ENCODE results near the gene ZBTB20.
A peak's percentile ranks its signal among the peaks of the same experiment; 100 is the strongest.

ZBTB20 gene

DNA sequence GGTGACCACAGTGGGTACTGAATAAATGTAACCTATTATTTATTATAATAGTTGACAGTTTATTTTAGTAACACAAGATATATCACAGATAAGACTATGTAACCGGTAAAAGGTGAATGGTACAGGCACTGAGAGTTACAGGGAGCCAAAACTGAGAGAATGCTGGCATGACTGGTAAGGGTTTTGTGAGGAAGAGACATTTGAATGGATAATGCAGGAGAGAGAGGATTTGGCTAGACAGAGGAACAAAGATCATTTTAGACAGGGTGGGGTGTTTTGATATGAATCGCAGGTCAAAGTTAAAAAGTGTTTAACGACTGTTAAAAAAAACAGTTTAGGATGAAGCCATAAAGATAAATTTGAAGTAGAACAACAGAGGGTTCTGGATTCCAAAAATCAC is 421.1 kb downstream of the ZBTB20 start:
- ATAC-seq (replicated peaks; ENCODE audit: extremely low read depth, poor library complexity, severe bottlenecking) (no peak), DNase-seq (ENCODE audit: low spot score in 2 of 2) (no peak)
- Mint-ChIP-seq H3K4me1 (peaks cover 28% of the 10 kb centered on the region), H3K27me3 (no peaks in the 10 kb centered on the region), H3K27ac (ENCODE audit: low read depth) (no peak overlapping the region), H3K36me3 (ENCODE audit: insufficient read depth) (no peaks in the 10 kb centered on the region), H3K4me3 (no peak overlapping the region), H3K9me3 (no peaks in the 10 kb centered on the region)

DNA sequence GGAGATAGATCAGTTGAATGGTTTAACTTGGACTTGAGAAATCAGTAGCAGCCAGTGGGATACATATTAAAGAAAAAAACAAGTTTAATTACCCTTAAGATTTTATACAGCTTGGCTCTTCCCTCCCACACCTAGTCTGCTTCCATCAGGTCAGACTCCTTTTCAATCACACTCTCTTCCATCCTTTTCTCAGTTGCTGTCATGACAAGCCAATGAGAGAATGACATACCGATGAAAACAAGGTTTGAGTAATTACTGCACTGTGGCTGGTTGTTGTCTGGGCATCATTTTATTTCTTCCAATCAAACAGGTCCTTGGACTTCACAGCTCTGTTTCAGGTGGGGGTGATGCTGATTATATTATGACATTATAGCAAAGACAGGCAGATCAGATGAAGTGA is 424.6 kb downstream of the ZBTB20 start:
- Mint-ChIP-seq H3K4me3 (no peak overlapping the region), H3K27ac (ENCODE audit: low read depth) (no peak overlapping the region), H3K9me3 (no peaks in the 10 kb centered on the region), H3K27me3 (no peaks in the 10 kb centered on the region), H3K36me3 (ENCODE audit: insufficient read depth) (peaks cover 1% of the 10 kb centered on the region), H3K4me1 (peaks cover 32% of the 10 kb centered on the region)
- DNase-seq (ENCODE audit: low spot score in 2 of 2) (no peak), ATAC-seq (replicated peaks; ENCODE audit: extremely low read depth, poor library complexity, severe bottlenecking) (no peak)

- DNase-seq (ENCODE audit: low spot score in 2 of 2) (no peak), ATAC-seq (replicated peaks; ENCODE audit: extremely low read depth, poor library complexity, severe bottlenecking) (peak; percentile 36)
- Mint-ChIP-seq H3K9me3 (no peaks in the 10 kb centered on the region), H3K36me3 (ENCODE audit: insufficient read depth) (peaks cover 1% of the 10 kb centered on the region), H3K27me3 (no peaks in the 10 kb centered on the region), H3K4me1 (peaks cover 32% of the 10 kb centered on the region), H3K27ac (ENCODE audit: low read depth) (peak overlapping the region; percentile 35), H3K4me3 (no peak overlapping the region)
Measured at GRCh38 chr3:114721864-114722263, 425.2 kb downstream of the ZBTB20 start.

DNA sequence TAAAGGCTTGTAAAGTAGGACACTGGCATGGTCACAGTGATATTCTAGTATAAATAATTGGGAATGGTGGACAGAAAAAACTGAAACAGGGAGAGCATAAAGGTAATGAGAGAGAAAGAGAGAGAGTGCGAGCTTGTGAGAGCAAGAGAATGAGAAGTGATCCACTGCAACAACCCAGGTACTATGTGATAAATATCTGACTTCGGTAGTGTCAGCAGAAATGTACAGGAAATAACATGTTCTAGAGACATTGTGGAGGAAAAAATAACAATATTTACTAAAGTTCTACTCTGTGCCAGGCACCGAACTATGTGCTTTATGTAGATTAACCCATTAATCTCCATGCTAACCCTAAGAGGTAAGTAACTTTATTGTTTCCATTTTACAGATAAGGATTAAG is 425.9 kb downstream of the ZBTB20 start:
- Mint-ChIP-seq H3K27me3 (no peaks in the 10 kb centered on the region), H3K9me3 (no peaks in the 10 kb centered on the region), H3K36me3 (ENCODE audit: insufficient read depth) (peaks cover 1% of the 10 kb centered on the region), H3K4me3 (no peak overlapping the region), H3K4me1 (peaks cover 32% of the 10 kb centered on the region), H3K27ac (ENCODE audit: low read depth) (no peak overlapping the region)
- no peak for ATAC-seq (replicated peaks; ENCODE audit: extremely low read depth, poor library complexity, severe bottlenecking)
- no peak for DNase-seq (ENCODE audit: low spot score in 2 of 2)

DNA sequence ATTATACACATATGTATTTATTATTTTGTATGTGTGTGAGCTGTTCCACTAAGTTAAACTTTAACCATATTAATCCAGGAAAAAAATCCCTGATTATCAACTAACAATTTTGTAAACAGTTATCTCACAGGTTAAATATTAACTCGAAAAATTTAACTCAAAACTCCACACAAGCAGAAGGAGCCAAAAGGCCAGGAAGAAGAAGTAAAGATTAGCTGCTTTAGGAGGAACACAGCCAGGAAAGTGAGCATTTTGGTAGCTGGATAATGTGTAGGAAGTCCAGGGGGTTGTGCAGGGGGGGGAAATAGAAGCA is 428.2 kb downstream of the ZBTB20 start:
- H3K36me3 Mint-ChIP-seq (ENCODE audit: insufficient read depth) = peaks cover 4% of the 10 kb centered on the region
- H3K4me1 Mint-ChIP-seq = peaks cover 26% of the 10 kb centered on the region
- no peak overlapping the region for H3K27ac Mint-ChIP-seq (ENCODE audit: low read depth)
- H3K4me3 Mint-ChIP-seq = no peak overlapping the region
- H3K9me3 Mint-ChIP-seq = no peaks in the 10 kb centered on the region
- no peaks in the 10 kb centered on the region for H3K27me3 Mint-ChIP-seq
- no peak for ATAC-seq (replicated peaks; ENCODE audit: extremely low read depth, poor library complexity, severe bottlenecking)
- DNase-seq (ENCODE audit: low spot score in 2 of 2) = no peak

- DNase-seq (ENCODE audit: low spot score in 2 of 2) (no peak), ATAC-seq (replicated peaks; ENCODE audit: extremely low read depth, poor library complexity, severe bottlenecking) (no peak)
- Mint-ChIP-seq H3K9me3 (no peaks in the 10 kb centered on the region), H3K4me3 (no peak overlapping the region), H3K36me3 (ENCODE audit: insufficient read depth) (peaks cover 4% of the 10 kb centered on the region), H3K27me3 (no peaks in the 10 kb centered on the region), H3K27ac (ENCODE audit: low read depth) (no peak overlapping the region), H3K4me1 (peaks cover 26% of the 10 kb centered on the region)
Measured at GRCh38 chr3:114718071-114718897, 428.8 kb downstream of the ZBTB20 start.

DNA sequence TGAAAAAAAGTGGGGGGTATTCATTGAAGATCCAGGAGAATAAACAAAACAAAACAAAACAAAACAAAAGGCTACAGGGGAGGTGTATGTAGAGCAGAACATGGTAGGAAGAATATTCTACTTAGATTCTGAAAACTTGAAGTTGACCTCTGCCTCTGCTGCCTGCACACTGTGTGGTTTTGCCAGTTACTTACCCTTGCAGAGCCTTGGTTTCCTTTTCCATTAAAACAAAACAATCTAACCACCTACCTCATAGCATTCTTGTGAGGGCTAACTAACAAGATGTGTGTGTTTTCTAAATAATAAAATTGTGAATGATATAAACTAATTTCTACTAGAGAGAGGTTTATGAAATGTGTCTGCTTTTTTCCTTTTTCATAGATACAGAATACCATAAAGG is 430.2 kb downstream of the ZBTB20 start:
- Mint-ChIP-seq H3K4me3 (no peak overlapping the region), H3K27me3 (no peaks in the 10 kb centered on the region), H3K36me3 (ENCODE audit: insufficient read depth) (peaks cover 4% of the 10 kb centered on the region), H3K27ac (ENCODE audit: low read depth) (no peak overlapping the region), H3K4me1 (peaks cover 13% of the 10 kb centered on the region), H3K9me3 (no peaks in the 10 kb centered on the region)
- no peak for ATAC-seq (replicated peaks; ENCODE audit: extremely low read depth, poor library complexity, severe bottlenecking)
- DNase-seq (ENCODE audit: low spot score in 2 of 2) = no peak

DNA sequence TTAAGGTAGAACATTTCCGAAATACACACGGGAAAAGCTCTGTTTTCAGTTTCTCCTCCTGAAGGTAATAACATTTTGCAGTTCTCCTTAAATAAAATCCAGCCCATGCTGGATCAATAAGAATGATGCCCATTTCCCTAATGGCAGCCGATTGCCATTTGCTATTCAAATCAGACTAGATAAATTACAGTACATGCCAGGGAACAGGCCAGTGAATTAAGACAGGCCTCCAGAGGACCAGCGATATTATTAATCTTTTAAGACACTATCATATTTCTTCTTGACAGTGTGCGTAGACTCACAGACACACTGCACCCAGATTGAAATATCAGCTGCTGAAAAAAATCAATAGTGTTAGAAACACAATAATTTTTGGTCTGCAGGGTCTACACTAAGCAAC is 431.0 kb downstream of the ZBTB20 start:
- DNase-seq (ENCODE audit: low spot score in 2 of 2) (no peak), ATAC-seq (replicated peaks; ENCODE audit: extremely low read depth, poor library complexity, severe bottlenecking) (no peak)
- H3K27ac Mint-ChIP-seq (ENCODE audit: low read depth) = no peak overlapping the region
- H3K27me3 Mint-ChIP-seq = no peaks in the 10 kb centered on the region
- H3K4me1 Mint-ChIP-seq = peaks cover 5% of the 10 kb centered on the region
- no peak overlapping the region for H3K4me3 Mint-ChIP-seq
- H3K9me3 Mint-ChIP-seq = no peaks in the 10 kb centered on the region
- H3K36me3 Mint-ChIP-seq (ENCODE audit: insufficient read depth) = peaks cover 4% of the 10 kb centered on the region

- Mint-ChIP-seq H3K27me3 (no peaks in the 10 kb centered on the region), H3K27ac (ENCODE audit: low read depth) (no peak overlapping the region), H3K4me3 (no peak overlapping the region), H3K4me1 (peaks cover 8% of the 10 kb centered on the region), H3K36me3 (ENCODE audit: insufficient read depth) (peaks cover 4% of the 10 kb centered on the region), H3K9me3 (no peaks in the 10 kb centered on the region)
- no peak for DNase-seq (ENCODE audit: low spot score in 2 of 2)
- ATAC-seq (replicated peaks; ENCODE audit: extremely low read depth, poor library complexity, severe bottlenecking) = no peak
Measured at GRCh38 chr3:114714957-114715460, 432.1 kb downstream of the ZBTB20 start.

DNA sequence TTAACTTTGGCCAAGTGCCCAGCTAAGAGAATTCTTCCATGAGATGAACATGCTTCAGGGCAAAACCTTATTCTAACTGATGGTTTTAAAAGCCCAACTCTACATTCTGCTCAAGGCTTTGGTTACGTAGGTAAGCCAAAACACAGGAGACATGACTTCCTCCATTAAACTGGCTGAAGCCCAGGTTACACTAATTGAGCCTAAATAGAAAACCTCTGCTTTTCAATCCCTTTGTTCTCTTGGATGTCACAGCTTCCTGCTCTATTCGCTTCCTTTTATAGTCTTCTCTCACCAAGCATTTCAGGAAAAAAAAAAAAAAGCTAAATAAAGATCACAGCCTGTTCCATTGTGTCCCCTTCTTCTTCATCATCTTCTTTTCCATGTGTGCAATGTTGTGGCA is 432.9 kb downstream of the ZBTB20 start:
- ATAC-seq (replicated peaks; ENCODE audit: extremely low read depth, poor library complexity, severe bottlenecking) = no peak
- Mint-ChIP-seq H3K36me3 (ENCODE audit: insufficient read depth) (peaks cover 4% of the 10 kb centered on the region), H3K9me3 (no peaks in the 10 kb centered on the region), H3K27me3 (no peaks in the 10 kb centered on the region), H3K4me1 (peaks cover 10% of the 10 kb centered on the region), H3K27ac (ENCODE audit: low read depth) (no peak overlapping the region), H3K4me3 (no peak overlapping the region)
- no peak for DNase-seq (ENCODE audit: low spot score in 2 of 2)

DNA sequence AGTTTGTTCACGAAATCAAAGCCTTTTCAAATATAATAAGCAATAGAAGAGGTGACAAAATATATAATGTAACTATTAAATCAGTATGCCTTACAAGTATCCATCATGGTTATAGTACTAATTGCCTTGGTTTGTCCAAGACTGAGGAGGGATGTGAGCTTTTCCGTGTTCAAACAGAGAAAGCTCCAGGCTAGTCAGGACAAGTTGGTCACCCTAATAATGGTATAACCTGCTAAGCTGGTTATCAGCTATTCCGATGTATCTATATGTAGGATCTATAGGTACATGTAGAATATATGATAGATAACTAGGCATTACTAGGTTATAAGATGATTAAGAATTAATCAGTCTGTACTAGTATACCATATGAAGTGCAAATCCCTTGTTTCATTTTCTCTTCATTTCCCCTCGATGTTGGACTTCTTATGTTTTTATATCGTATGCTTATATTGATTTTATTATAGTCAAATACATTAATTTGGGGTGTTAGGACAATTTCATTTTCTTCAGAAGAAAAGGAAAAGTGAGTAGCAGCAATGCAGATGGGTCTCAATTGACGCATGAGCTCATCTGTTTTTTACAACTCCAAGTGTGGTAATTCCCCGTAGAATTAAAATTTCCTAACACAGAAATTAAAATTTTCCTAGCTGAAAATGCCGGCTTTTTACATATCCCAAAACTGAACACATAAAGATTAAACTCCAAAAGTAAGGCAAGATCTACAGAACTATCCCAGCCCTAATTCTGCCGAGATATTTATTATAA is 434.2 kb downstream of the ZBTB20 start:
- no peaks in the 10 kb centered on the region for H3K9me3 Mint-ChIP-seq
- no peak overlapping the region for H3K27ac Mint-ChIP-seq (ENCODE audit: low read depth)
- no peak overlapping the region for H3K4me3 Mint-ChIP-seq
- peaks cover 10% of the 10 kb centered on the region for H3K4me1 Mint-ChIP-seq
- no peak for DNase-seq (ENCODE audit: low spot score in 2 of 2)
- ATAC-seq (replicated peaks; ENCODE audit: extremely low read depth, poor library complexity, severe bottlenecking) = no peak
- peaks cover 6% of the 10 kb centered on the region for H3K36me3 Mint-ChIP-seq (ENCODE audit: insufficient read depth)
- H3K27me3 Mint-ChIP-seq = no peaks in the 10 kb centered on the region

DNA sequence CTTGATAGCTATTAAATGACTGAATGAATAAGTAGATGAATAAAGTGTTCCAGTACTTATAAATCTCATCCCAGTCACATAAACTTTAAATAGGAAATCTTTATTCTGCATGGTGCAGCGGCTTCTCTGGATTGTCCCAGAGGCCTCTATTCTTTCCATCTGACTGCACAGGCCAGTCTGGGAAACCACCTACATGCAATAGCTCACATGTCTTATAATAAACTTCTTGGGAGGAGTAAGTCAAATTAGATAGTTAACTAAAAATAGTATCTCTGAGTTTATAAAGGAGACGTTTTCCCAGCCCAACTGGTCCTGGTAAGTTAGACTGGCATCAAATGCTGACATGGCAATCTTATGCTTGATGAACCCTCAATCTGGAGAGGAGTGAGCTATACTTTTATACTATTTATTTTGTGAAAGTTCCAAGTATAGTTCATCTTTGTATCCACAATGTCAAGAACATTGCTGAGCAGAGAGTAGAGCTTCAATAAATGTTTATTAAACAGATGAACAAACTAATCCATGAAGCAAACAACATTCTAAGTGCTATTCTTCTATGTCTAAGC is 435.7 kb downstream of the ZBTB20 start:
- DNase-seq (ENCODE audit: low spot score in 2 of 2) (no peak), ATAC-seq (replicated peaks; ENCODE audit: extremely low read depth, poor library complexity, severe bottlenecking) (no peak)
- Mint-ChIP-seq H3K27me3 (no peaks in the 10 kb centered on the region), H3K4me1 (peaks cover 10% of the 10 kb centered on the region), H3K4me3 (no peak overlapping the region), H3K36me3 (ENCODE audit: insufficient read depth) (peaks cover 5% of the 10 kb centered on the region), H3K27ac (ENCODE audit: low read depth) (peak overlapping the region; percentile 59), H3K9me3 (no peaks in the 10 kb centered on the region)

DNA sequence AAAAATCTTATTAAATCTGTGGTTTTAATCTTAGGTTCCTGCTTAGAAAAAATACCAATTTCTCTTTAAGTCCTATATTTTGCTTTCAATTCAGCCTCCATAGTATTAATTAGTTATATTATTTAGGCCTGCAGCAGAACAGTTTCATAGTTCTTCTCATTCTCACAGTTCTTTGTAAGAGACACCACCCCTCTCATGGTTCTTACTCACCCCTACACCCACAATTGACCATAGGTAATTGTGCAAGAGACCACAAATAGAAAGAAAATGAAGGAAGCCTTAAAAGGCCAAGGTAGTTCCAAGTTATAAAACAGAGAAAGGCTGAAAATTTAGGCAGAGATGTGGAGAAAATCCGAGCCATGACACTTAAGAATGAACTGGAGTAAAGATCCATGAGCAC is 438.0 kb downstream of the ZBTB20 start:
- no peak overlapping the region for H3K27ac Mint-ChIP-seq (ENCODE audit: low read depth)
- no peak for DNase-seq (ENCODE audit: low spot score in 2 of 2)
- ATAC-seq (replicated peaks; ENCODE audit: extremely low read depth, poor library complexity, severe bottlenecking) = no peak
- peaks cover 5% of the 10 kb centered on the region for H3K36me3 Mint-ChIP-seq (ENCODE audit: insufficient read depth)
- H3K27me3 Mint-ChIP-seq = no peaks in the 10 kb centered on the region
- peaks cover 10% of the 10 kb centered on the region for H3K4me1 Mint-ChIP-seq
- no peak overlapping the region for H3K4me3 Mint-ChIP-seq
- H3K9me3 Mint-ChIP-seq = no peaks in the 10 kb centered on the region
